HCT116 (cell line): Measurements from ENCODE around the gene DPF3. TPM values are rescaled to one million over a fixed set of nuclear protein-coding genes. Genes with fewer than 3 reads are reported as not detected.

Experiments
- ATAC-seq: fragments of 200-7000 bp; cut with Tn5 transposase; 2 replicates; pipeline ENCODE4 v1.9.1; 2020; ENCODE audit warnings: mild to moderate bottlenecking, moderate library complexity
- BruUV-seq: library from RNA; stranded (reverse); fragments of 400-500 nt; replicated peaks from 2 replicates; lab custom pipeline; 2021; lab: Mats Ljungman, UMichigan
- CTCF ChIA-PET: fragments of 300-600 bp; sonication (Branson Sonifier 250); formaldehyde crosslinking; loops from one replicate; lab custom pipeline; 2021; ENCODE audit warnings: antibody characterized with exemption; lab: Charles Lee
- POLR2A ChIA-PET: fragments of 300-600, 350-600 bp; sonication (Branson Sonifier 250); formaldehyde crosslinking; loops from one replicate; lab custom pipeline; 2021; ENCODE audit warnings: antibody characterized with exemption; lab: Charles Lee
- RAD21 ChIA-PET, 2 experiments: fragments of 300-600 bp; sonication (Branson Sonifier 250); formaldehyde crosslinking; loops; one replicate each; lab custom pipeline; 2023; ENCODE audit warnings: low total read pairs in 2 of 2; ENCODE audit not compliant: uncharacterized antibody in 2 of 2, unreplicated experiment in 2 of 2, low non-redundant PET in 1 of 2; lab: Charles Lee
- DNase-seq: peaks from one replicate; pipeline ENCODE4 v3.0.0-alpha.2; 2010; ENCODE audit warnings: low read depth, low spot score
- H2AFZ ChIP-seq: fragments of 200-600 bp; shearing (Covaris generic), sonication (generic); 2 replicates; pipeline ENCODE4 v1.6.1; 2017; ENCODE audit warnings: low read depth, mixed run types, mixed read lengths, antibody characterized with exemption, low read length; ENCODE audit not compliant: poor library complexity, severe bottlenecking
- H3K27ac ChIP-seq: 2 replicates; pipeline ENCODE4 v1.5.1; 2012; ENCODE audit warnings: low read depth, low read length
- H3K27me3 ChIP-seq: fragments of 200-600 bp; sonication (generic); 2 replicates; pipeline ENCODE4 v1.6.1; 2016; ENCODE audit warnings: mixed run types, low read length, mixed read lengths; ENCODE audit not compliant: insufficient read depth
- H3K36me3 ChIP-seq, 2 experiments: fragments of 200-500 bp in 1 of 2; fragments of 200-600 bp in 1 of 2; sonication (Bioruptor generic) in 1 of 2; sonication (generic) in 1 of 2; 2 replicates each; pipeline versions ENCODE4 v1.5.1 to v1.6.1; 2014 to 2016; ENCODE audit warnings: low read length in 2 of 2, inconsistent platforms in 1 of 2, mixed read lengths in 1 of 2, mixed run types in 1 of 2; ENCODE audit not compliant: insufficient read depth in 2 of 2, control insufficient read depth in 1 of 2
- H3K4me1 ChIP-seq, 2 experiments: fragments of 200-600 bp in 1 of 2; sonication (generic) in 1 of 2; 2 replicates each; pipeline versions ENCODE4 v1.5.1 to v1.6.1; 2012 to 2017; ENCODE audit warnings: low read length in 2 of 2, inconsistent platforms in 1 of 2, mild to moderate bottlenecking in 1 of 2, mixed read lengths in 1 of 2, mixed run types in 1 of 2, moderate library complexity in 1 of 2; ENCODE audit not compliant: insufficient read depth in 2 of 2, control insufficient read depth in 1 of 2
- H3K4me2 ChIP-seq: fragments of 200-600 bp; sonication (generic); 2 replicates; pipeline ENCODE4 v1.6.1; 2017; ENCODE audit warnings: mixed run types, low read length, mixed read lengths
- H3K4me3 ChIP-seq, 2 experiments: fragments of 200-600 bp in 1 of 2; sonication (generic) in 1 of 2; replicated peaks in 1 of 2; 2 replicates each; pipeline ENCODE4 v1.5.1; 2011 to 2016; ENCODE audit warnings: low read length in 2 of 2, control low read depth in 1 of 2, low read depth in 1 of 2, mild to moderate bottlenecking in 1 of 2, mixed read lengths in 1 of 2, mixed run types in 1 of 2
- H3K79me2 ChIP-seq: fragments of 200-600 bp; sonication (generic); 2 replicates; pipeline ENCODE4 v1.6.1; 2017; ENCODE audit warnings: mild to moderate bottlenecking, mixed run types, low read length, moderate library complexity, mixed read lengths; ENCODE audit not compliant: insufficient read depth
- H3K9ac ChIP-seq: fragments of 200-600 bp; sonication (generic); 2 replicates; pipeline ENCODE4 v1.6.1; 2016; ENCODE audit warnings: low read length, mixed read lengths
- H3K9me2 ChIP-seq: fragments of 200-600 bp; sonication (generic), shearing (Covaris generic); 2 replicates; pipeline ENCODE4 v1.6.1; 2017; ENCODE audit warnings: mixed run types, mild to moderate bottlenecking, moderate library complexity; ENCODE audit not compliant: insufficient read depth
- H3K9me3 ChIP-seq, 2 experiments: fragments of 200-500 bp in 1 of 2; fragments of 200-600 bp in 1 of 2; sonication (Bioruptor generic) in 1 of 2; sonication (generic) in 1 of 2; 2 replicates each; pipeline ENCODE4 v1.6.1; 2014 to 2017; ENCODE audit warnings: low read length in 2 of 2, mixed read lengths in 2 of 2, inconsistent platforms in 1 of 2, low read depth in 1 of 2, mild to moderate bottlenecking in 1 of 2, mixed run types in 1 of 2, moderate library complexity in 1 of 2; ENCODE audit not compliant: control insufficient read depth in 1 of 2, insufficient read depth in 1 of 2
- H4K20me1 ChIP-seq: fragments of 200-600 bp; sonication (generic), shearing (Covaris generic); 2 replicates; pipeline ENCODE4 v1.6.1; 2017; ENCODE audit warnings: mixed run types, mild to moderate bottlenecking, moderate library complexity; ENCODE audit not compliant: insufficient read depth
- CBX3 ChIP-seq: IDR thresholded peaks from 2 replicates; pipeline ENCODE4 v1.6.1; 2012; ENCODE audit warnings: low read depth
- CTCF ChIP-seq, 3 experiments: fragments of 200-600 bp in 1 of 3; sonication (generic) in 1 of 3; IDR thresholded peaks in 2 of 3; conservative IDR thresholded peaks in 1 of 3; 2 replicates each; pipeline ENCODE4 v1.5.1; 2012 to 2017; ENCODE audit warnings: low read depth in 2 of 3, low read length in 2 of 3, antibody characterized with exemption in 1 of 3, borderline replicate concordance in 1 of 3, control low read depth in 1 of 3, mild to moderate bottlenecking in 1 of 3, mixed read lengths in 1 of 3, mixed run types in 1 of 3, moderate library complexity in 1 of 3; ENCODE audit not compliant: insufficient read depth in 1 of 3
- EGR1 ChIP-seq: IDR thresholded peaks from 2 replicates; pipeline ENCODE4 v1.6.1; 2012; ENCODE audit warnings: low read depth
- EZH2 ChIP-seq: fragments of 200-600 bp; sonication (generic); IDR thresholded peaks from 2 replicates; pipeline ENCODE4 v1.6.1; 2017; ENCODE audit warnings: antibody characterized with exemption, mixed run types
- EZH2phosphoT487 ChIP-seq: fragments of 200-600 bp; IDR thresholded peaks from 2 replicates; pipeline ENCODE4 v1.6.1; 2018; ENCODE audit warnings: antibody characterized with exemption, borderline replicate concordance
- FOSL1 ChIP-seq: IDR thresholded peaks from 2 replicates; pipeline ENCODE4 v1.6.1; 2012; ENCODE audit warnings: low read depth
- JUND ChIP-seq: IDR thresholded peaks from 2 replicates; pipeline ENCODE4 v1.6.1; 2012
- MAX ChIP-seq: IDR thresholded peaks from 2 replicates; pipeline ENCODE4 v1.6.1; 2012
- POLR2A ChIP-seq: IDR thresholded peaks from 2 replicates; pipeline ENCODE4 v1.7.0; 2011; ENCODE audit warnings: borderline replicate concordance; ENCODE audit not compliant: insufficient read depth, insufficient read length; ENCODE audit errors: extremely low read depth
- POLR2AphosphoS5 ChIP-seq: IDR thresholded peaks from 2 replicates; pipeline ENCODE4 v1.6.1; 2011; ENCODE audit warnings: mild to moderate bottlenecking, low read depth, low read length, moderate library complexity
- RAD21 ChIP-seq: IDR thresholded peaks from 2 replicates; pipeline ENCODE4 v1.6.1; 2012; ENCODE audit warnings: low read depth, mild to moderate bottlenecking
- REST ChIP-seq: IDR thresholded peaks from 2 replicates; pipeline ENCODE4 v1.6.1; 2012; ENCODE audit warnings: low read depth
- SP1 ChIP-seq: IDR thresholded peaks from 2 replicates; pipeline ENCODE4 v1.6.1; 2012; ENCODE audit warnings: low read depth
- SRF ChIP-seq: IDR thresholded peaks from 2 replicates; pipeline ENCODE4 v1.6.1; 2012; ENCODE audit warnings: low read depth
- TCF7L2 ChIP-seq: IDR thresholded peaks from 2 replicates; pipeline ENCODE4 v1.7.0; 2011; ENCODE audit warnings: borderline replicate concordance, inconsistent platforms; ENCODE audit not compliant: insufficient read depth, insufficient read length; ENCODE audit errors: extremely low read depth
- ZNF274 ChIP-seq: fragments of 200-500 bp; sonication (Bioruptor generic); IDR thresholded peaks from 2 replicates; pipeline ENCODE4 v1.6.1; 2014; ENCODE audit warnings: mild to moderate bottlenecking, low read depth, low read length, inconsistent platforms
- intact Hi-C: fragments of 100-400 bp; cut with micrococcal nuclease; formaldehyde crosslinking; loops from 2 replicates; pipeline ENCODE4 v1.10.0; 2022
- total RNA-seq: library from RNA; stranded (reverse); gene quantifications from one replicate; pipeline ENCODE4 v1.2.1, GENCODE V29; 2021; ENCODE audit not compliant: unreplicated experiment

Gene DPF3
- total RNA-seq, 1 experiment from 2014 or later: 0.27 TPM

GRCh38 chr14:72619111-72619571, 274.8 kb downstream of the DPF3 start:
- ChIA-PET POLR2A (no interaction called here), RAD21 (no interaction called here), CTCF (no interaction called here)
- TF ChIP-seq SP1 (no peak), JUND (no peak), CBX3 (no peak), EZH2 (no peak), EGR1 (no peak), ZNF274 (no peak), POLR2AphosphoS5 (no peak), SRF (no peak), REST (no peak), RAD21 (no peak), TCF7L2 (no peak), EZH2phosphoT487 (no peak), MAX (no peak), CTCF (IDR thresholded peaks at IDR 0.05 in 2 of 3, conservative IDR thresholded peaks at IDR 0.05 in 1 of 3; ENCODE audit: borderline replicate concordance in 1 of 3, insufficient read depth in 1 of 3, low read depth in 2 of 3, low read length in 2 of 3) (no peak), POLR2A (no peak), FOSL1 (no peak)
- H3K4me2 ChIP-seq: no peak overlapping the region
- no peak overlapping the region for H2AFZ ChIP-seq
- intact Hi-C loops: no loop called here
- no peak overlapping the region for H3K4me3 ChIP-seq
- H3K27me3 ChIP-seq: no peaks in the 10 kb centered on the region
- BruUV-seq: no TSS peak
- no peaks in the 10 kb centered on the region for H3K9me2 ChIP-seq
- no peaks in the 10 kb centered on the region for H4K20me1 ChIP-seq
- H3K79me2 ChIP-seq: no peaks in the 10 kb centered on the region
- no peaks in the 10 kb centered on the region for H3K9me3 ChIP-seq
- H3K9ac ChIP-seq: no peak overlapping the region
- H3K4me1 ChIP-seq: peaks cover 0 to 9% of the 10 kb centered on the region in 2 experiments; a peak in 1 of 4 replicates
- ATAC-seq: no peak
- no peak for DNase-seq
- no peak overlapping the region for H3K27ac ChIP-seq
- no peaks in the 10 kb centered on the region for H3K36me3 ChIP-seq
